CD4-positive, alpha-beta T cell treated with Interleukin-15 for 4 hours (primary cell): ENCODE results near the gene IBTK.
"Not testable (repeated sequence)": the region's sequence is repeated elsewhere in the genome, so short reads cannot be mapped to it uniquely, and the experiment has no call there.

Experiments used
- DNase-seq: peaks from one replicate; pipeline ENCODE4 v3.0.0-alpha.2; 2020; ENCODE audit warnings: low spot score

The IBTK gene

GRCh38 chr6:82178759-82179112, 68.8 kb downstream of the IBTK start:
- no peak for DNase-seq

- DNase-seq, result no peak
Observed at GRCh38 chr6:82178077-82178758, 69.3 kb downstream of the IBTK start.

GRCh38 chr6:82176616-82177015, 70.9 kb downstream of the IBTK start:
- DNase-seq, result no peak

GRCh38 chr6:82172594-82172993, 75.0 kb downstream of the IBTK start:
- DNase-seq, result no peak

- DNase-seq, result no peak
Observed at GRCh38 chr6:82169138-82169876, 78.2 kb downstream of the IBTK start.

- DNase-seq, result no peak
Observed at GRCh38 chr6:82166493-82166892, 81.1 kb downstream of the IBTK start.

- DNase-seq, result no peak
Observed at GRCh38 chr6:82160255-82160990, 87.1 kb downstream of the IBTK start.

- DNase-seq, result not testable (repeated sequence)
Observed at GRCh38 chr6:82152786-82153185, 94.8 kb downstream of the IBTK start.

GRCh38 chr6:82151147-82151546, 96.4 kb downstream of the IBTK start:
- DNase-seq, result not testable (repeated sequence)

GRCh38 chr6:82145926-82146452, 101.6 kb downstream of the IBTK start:
- no peak for DNase-seq

GRCh38 chr6:82144852-82145340, 102.6 kb downstream of the IBTK start:
- no peak for DNase-seq

- DNase-seq, result no peak
Observed at GRCh38 chr6:82144007-82144851, 103.3 kb downstream of the IBTK start.

GRCh38 chr6:82143041-82143481, 104.5 kb downstream of the IBTK start:
- DNase-seq, result no peak

GRCh38 chr6:82142524-82142923, 105.0 kb downstream of the IBTK start:
- DNase-seq, result no peak

GRCh38 chr6:82138075-82138791, 109.3 kb downstream of the IBTK start:
- DNase-seq, result no peak

GRCh38 chr6:82131441-82131840, 116.1 kb downstream of the IBTK start:
- DNase-seq, result no peak

GRCh38 chr6:82129797-82130196, 117.7 kb downstream of the IBTK start:
- no peak for DNase-seq

- not testable (repeated sequence) for DNase-seq
Observed at GRCh38 chr6:82128973-82129372, 118.6 kb downstream of the IBTK start.

- no peak for DNase-seq
Observed at GRCh38 chr6:82123632-82124031, 123.9 kb downstream of the IBTK start.
